ENCODE results near the gene JPT2.

Gene JPT2

DNA sequence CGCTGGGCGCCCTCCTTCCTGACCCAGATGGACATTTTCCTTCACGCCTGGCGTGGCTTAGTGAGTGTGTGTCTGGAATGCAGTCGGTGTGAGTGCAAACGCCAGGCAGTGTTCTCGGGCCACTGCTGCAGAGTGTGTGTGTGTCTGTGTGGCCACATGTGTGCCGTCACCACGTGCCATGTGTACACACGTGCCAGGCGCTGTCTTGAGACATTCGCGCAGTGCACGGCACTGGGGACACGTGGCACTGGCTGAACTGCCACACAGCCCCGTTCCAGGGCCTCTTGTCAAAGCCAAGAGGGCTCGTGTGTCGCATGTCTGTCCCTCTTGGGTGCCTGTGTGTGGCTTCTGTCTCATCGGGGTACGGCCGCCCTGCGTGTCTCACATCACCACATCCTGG, 56.7 kb downstream of the JPT2 start:
- DNase-seq (ENCODE audit: low spot score): no peak
- TF ChIP-seq, protein P1, sequence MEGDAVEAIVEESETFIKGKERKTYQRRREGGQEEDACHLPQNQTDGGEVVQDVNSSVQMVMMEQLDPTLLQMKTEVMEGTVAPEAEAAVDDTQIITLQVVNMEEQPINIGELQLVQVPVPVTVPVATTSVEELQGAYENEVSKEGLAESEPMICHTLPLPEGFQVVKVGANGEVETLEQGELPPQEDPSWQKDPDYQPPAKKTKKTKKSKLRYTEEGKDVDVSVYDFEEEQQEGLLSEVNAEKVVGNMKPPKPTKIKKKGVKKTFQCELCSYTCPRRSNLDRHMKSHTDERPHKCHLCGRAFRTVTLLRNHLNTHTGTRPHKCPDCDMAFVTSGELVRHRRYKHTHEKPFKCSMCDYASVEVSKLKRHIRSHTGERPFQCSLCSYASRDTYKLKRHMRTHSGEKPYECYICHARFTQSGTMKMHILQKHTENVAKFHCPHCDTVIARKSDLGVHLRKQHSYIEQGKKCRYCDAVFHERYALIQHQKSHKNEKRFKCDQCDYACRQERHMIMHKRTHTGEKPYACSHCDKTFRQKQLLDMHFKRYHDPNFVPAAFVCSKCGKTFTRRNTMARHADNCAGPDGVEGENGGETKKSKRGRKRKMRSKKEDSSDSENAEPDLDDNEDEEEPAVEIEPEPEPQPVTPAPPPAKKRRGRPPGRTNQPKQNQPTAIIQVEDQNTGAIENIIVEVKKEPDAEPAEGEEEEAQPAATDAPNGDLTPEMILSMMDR (IDR thresholded peaks at IDR 0.05; ENCODE audit: extremely low read depth, missing control alignments): no peak

DNA sequence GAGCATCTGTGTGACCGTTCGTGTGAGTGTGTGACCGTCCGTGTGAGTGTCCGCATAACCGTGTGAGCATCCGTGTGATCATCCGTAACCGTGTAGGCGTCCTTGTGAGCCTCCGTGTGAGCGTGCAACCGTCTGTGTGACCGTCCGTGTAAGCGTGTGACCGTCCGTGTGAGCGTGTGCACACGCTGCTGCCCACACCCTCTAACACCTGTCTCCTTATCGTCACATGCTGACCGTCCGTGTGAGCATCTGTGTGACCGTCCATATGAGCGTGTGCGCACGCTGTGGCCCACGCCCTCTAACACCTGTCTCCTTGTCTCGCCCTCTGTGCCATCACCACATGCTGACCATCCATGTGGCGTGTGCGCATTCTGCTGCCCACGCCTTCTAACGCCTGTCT, 62.2 kb downstream of the JPT2 start:
- TF ChIP-seq, protein P1 (IDR thresholded peaks at IDR 0.05; ENCODE audit: extremely low read depth, missing control alignments): no peak
- no peak for DNase-seq (ENCODE audit: low spot score)

DNA sequence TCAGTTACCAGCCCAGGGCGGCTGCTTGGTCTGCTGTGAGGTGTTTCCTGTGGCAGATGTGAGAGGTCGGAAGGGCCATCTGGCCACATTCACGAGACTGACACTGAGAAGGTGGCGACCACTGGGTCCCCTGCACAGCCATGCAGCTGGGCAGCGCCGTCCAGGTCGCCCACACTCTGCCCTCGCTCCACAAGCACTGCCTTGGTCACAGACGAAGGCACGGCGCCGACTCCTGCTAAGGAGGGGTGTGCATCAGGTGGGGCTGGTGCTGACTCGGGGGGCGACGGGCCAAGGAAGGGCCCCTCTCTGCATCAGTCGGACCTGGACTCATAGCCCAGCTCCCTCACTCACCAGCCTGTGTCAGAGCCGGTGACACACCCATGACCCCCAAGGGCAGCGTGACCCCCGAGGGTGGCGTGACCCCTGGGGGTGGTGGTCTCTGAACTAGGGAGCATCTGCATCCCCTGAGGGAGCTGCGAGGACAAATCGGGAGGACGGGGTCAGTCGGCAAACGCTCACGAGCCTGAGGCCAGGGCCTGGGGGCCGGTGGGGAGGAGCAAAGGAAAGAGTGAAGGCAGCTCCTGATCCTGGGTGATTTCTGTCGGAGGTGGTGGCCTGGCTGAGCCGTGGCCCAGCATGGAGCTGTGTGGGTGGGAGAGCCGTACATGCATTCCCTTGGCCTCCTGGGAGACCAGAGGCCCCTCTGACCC, 62.9 kb downstream of the JPT2 start:
- DNase-seq (ENCODE audit: low spot score): no peak
- TF ChIP-seq, protein P1 (IDR thresholded peaks at IDR 0.05; ENCODE audit: extremely low read depth, missing control alignments): no peak

DNA sequence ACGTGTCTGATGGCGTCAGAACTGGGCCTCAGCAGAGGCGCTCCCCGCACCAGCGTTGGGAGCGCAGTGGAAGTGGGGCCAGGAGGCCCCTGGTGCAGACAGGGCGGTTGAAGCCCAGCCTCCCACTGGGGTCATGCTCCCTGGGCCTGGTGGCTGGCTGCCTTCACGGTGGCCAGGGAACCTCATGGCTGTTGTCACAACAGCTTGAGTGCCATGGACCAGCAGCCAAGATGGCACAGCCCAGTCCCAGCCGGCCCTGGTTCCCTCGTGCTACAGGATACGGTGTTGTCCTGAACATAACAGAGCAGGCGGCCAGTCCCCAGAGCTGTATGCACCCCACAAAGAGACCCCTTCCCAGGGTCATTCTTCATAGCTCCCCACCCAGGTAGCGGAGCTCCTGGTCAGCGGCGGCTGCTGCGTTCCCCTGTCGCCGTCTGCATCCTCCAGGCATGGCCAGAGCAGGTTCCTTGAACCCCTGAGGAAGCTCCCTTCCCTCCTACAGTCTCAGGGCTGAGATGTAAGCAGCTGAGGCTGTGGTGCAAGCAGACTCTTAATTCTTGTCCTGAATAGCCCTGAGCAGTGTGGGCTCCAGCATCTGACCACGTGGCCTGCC, 63.6 kb downstream of the JPT2 start:
- DNase-seq (ENCODE audit: low spot score): no peak
- TF ChIP-seq, protein P1 (IDR thresholded peaks at IDR 0.05; ENCODE audit: extremely low read depth, missing control alignments): no peak

DNA sequence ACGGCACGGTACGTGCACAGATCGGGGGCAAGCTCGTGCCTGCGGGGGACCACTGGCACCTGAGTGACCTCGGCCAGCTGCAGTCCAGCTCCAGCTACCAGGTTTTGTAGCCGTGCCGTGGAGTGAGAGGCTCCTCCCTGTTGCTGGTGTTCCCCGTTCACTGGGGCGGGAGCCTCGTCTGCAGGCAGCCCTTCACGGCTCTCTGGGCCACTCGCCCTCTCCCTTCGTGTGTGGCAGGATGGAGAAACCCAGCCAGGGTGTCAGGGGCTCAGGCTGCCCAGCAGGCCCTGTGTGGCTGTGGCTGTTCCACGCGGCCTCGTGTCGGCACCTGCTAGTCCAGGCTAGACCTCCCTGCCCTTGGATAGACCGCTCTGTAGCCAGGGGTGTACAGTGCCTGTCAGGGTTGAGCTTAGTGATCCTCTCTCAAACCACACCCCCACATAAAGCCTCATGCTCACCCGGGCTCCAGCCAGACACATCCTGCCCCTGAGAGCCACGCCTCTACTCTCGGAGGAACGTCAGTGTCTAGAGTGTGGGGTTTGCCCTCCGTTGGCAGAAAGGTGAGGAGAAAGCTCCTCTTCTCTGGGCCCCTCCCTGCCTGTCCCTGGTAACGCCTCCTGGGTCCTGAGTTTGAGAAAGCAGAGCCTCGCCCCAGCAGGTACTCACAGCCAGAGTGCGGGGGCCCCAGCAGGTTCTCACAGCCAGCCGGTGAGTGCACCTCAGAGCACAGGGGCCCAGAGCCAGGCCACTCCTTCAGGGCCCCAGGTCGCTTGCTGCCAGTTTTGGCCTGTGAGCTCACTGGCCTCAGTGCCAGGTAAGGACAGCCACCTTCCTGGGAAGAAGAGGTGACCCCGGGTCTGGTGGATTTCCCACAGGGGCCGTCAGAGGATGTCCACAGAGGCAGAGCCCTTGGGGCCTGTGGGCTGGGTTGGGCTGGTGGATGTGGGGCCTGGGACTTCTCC, 65.6 kb downstream of the JPT2 start:
- TF ChIP-seq, protein P1 (IDR thresholded peaks at IDR 0.05; ENCODE audit: extremely low read depth, missing control alignments): no peak
- DNase-seq (ENCODE audit: low spot score): no peak

DNA sequence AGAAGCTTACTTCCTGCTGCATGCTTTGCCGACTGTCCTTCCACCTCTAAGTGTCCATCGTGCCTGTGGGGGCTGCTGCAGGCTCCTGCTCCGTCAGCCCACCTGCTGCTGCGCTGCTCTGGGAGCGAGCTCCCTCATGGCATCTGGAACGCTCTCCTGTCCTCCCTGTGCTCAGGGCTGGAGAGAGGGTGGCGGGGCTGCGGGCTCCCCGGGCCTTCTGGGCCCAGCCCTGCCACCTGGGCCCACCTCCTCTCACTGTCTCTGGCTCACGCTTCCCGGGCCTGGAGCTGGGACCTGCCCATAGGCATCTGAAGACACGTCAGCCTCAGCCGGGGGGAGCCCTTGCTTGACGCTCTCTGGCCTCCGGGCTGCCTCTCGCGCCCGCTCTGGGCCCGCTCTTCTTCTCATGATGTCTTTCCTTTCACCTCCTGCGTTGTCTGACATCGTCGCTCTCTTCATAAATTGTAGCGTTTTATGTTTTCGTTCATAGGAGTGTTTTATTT, 66.3 kb downstream of the JPT2 start:
- TF ChIP-seq, protein P1 (IDR thresholded peaks at IDR 0.05; ENCODE audit: extremely low read depth, missing control alignments): no peak
- DNase-seq (ENCODE audit: low spot score): no peak

Data from GM20000 (cell line).